SU-DHL-6 (cell line): ENCODE results near the gene AQP2.

ENCODE experiments used
- H2AFZ ChIP-seq: fragments of 200-600 bp; sonication (generic); 2 replicates; pipeline ENCODE4 v1.6.1; 2014; ENCODE audit warnings: low read depth, mild to moderate bottlenecking, moderate library complexity, mixed read lengths, antibody characterized with exemption, low read length; ENCODE audit not compliant: severe bottlenecking
- H3F3A ChIP-seq: fragments of 200-600 bp; shearing (Covaris generic); 2 replicates; pipeline ENCODE4 v1.6.0; 2016; ENCODE audit warnings: antibody characterized with exemption, mild to moderate bottlenecking; ENCODE audit not compliant: insufficient read depth
- H3K27ac ChIP-seq: fragments of 200-600 bp; sonication (generic); 2 replicates; pipeline ENCODE4 v1.5.1; 2016; ENCODE audit warnings: low read depth, mild to moderate bottlenecking, low read length, moderate library complexity, mixed read lengths
- H3K27me3 ChIP-seq: fragments of 200-600 bp; sonication (generic), shearing (Covaris generic); 2 replicates; pipeline ENCODE4 v1.6.0; 2014; ENCODE audit warnings: mild to moderate bottlenecking, low read length
- H3K36me3 ChIP-seq: fragments of 200-600 bp; sonication (generic); 2 replicates; pipeline ENCODE4 v1.6.1; 2014; ENCODE audit warnings: mild to moderate bottlenecking, low read length, mixed read lengths
- H3K4me2 ChIP-seq: fragments of 300-600, 200-600 bp; shearing (Covaris generic), sonication (generic); 2 replicates; pipeline ENCODE4 v1.6.0; 2014; ENCODE audit warnings: low read length, low read depth, mild to moderate bottlenecking; ENCODE audit not compliant: poor library complexity, severe bottlenecking
- H3K4me3 ChIP-seq: fragments of 200-600 bp; sonication (generic); 2 replicates; pipeline ENCODE4 v1.5.1; 2014; ENCODE audit warnings: antibody characterized with exemption, low read length, mild to moderate bottlenecking, mixed read lengths; ENCODE audit not compliant: insufficient read depth, poor library complexity, severe bottlenecking
- H3K79me2 ChIP-seq: fragments of 200-600 bp; sonication (generic); 2 replicates; pipeline ENCODE4 v1.6.1; 2014; ENCODE audit warnings: mild to moderate bottlenecking, low read length, moderate library complexity; ENCODE audit not compliant: insufficient read depth
- H3K9ac ChIP-seq: fragments of 200-600 bp; sonication (generic); 2 replicates; pipeline ENCODE4 v1.7.0; 2014; ENCODE audit warnings: mild to moderate bottlenecking, low read length
- H3K9me2 ChIP-seq: fragments of 200-600 bp; sonication (generic); replicated peaks from 2 replicates; pipeline ENCODE4 v1.6.1; 2014; ENCODE audit warnings: low read length; ENCODE audit not compliant: insufficient read depth
- H3K9me3 ChIP-seq: fragments of 200-600 bp; sonication (generic); 2 replicates; pipeline ENCODE4 v1.6.1; 2014; ENCODE audit warnings: low read length, mixed read lengths; ENCODE audit not compliant: insufficient read depth
- H4K20me1 ChIP-seq: fragments of 200-600 bp; sonication (generic); 2 replicates; pipeline ENCODE4 v1.6.1; 2014; ENCODE audit warnings: low read depth, mild to moderate bottlenecking, antibody characterized with exemption, low read length, moderate library complexity, mixed read lengths
- CTCF ChIP-seq: fragments of 200-600 bp; sonication (generic); IDR thresholded peaks from one replicate; pipeline ENCODE4 v1.5.1; 2017; ENCODE audit warnings: antibody characterized with exemption, mild to moderate bottlenecking, low read length, moderate library complexity; ENCODE audit not compliant: insufficient read depth, poor library complexity, severe bottlenecking
- EZH2phosphoT487 ChIP-seq: fragments of 200-600 bp; sonication (generic), shearing (Covaris generic); conservative IDR thresholded peaks from 2 replicates; pipeline ENCODE4 v1.6.1; 2018; ENCODE audit warnings: mild to moderate bottlenecking, antibody characterized with exemption, low read length, moderate library complexity, mixed read lengths

Gene AQP2

GRCh38 chr12:49978125-49978524 lies 27.6 kb downstream of the AQP2 start:
- H3K9me2 ChIP-seq, result no peaks in the 10 kb centered on the region
- H3K79me2 ChIP-seq, result no peaks in the 10 kb centered on the region
- no peaks in the 10 kb centered on the region for H3K9me3 ChIP-seq
- H3K27ac ChIP-seq, result no peak overlapping the region
- H3K27me3 ChIP-seq, result no peaks in the 10 kb centered on the region
- no peaks in the 10 kb centered on the region for H3F3A ChIP-seq
- H3K36me3 ChIP-seq, result no peaks in the 10 kb centered on the region
- TF ChIP-seq EZH2phosphoT487 (no peak), CTCF (no peak)
- no peaks in the 10 kb centered on the region for H4K20me1 ChIP-seq
- H3K4me2 ChIP-seq, result no peak overlapping the region
- H3K9ac ChIP-seq, result no peak overlapping the region
- H2AFZ ChIP-seq, result no peak overlapping the region
- H3K4me3 ChIP-seq, result no peak overlapping the region

GRCh38 chr12:49979016-49979586 lies 28.6 kb downstream of the AQP2 start:
- TF ChIP-seq EZH2phosphoT487 (no peak), CTCF (no peak)
- Histone ChIP-seq H3K36me3 (no peaks in the 10 kb centered on the region), H3K9me2 (no peaks in the 10 kb centered on the region), H3K9ac (no peak overlapping the region), H3F3A (no peaks in the 10 kb centered on the region), H3K4me2 (no peak overlapping the region), H3K9me3 (no peaks in the 10 kb centered on the region), H3K27me3 (no peaks in the 10 kb centered on the region), H3K27ac (no peak overlapping the region), H3K79me2 (no peaks in the 10 kb centered on the region), H4K20me1 (no peaks in the 10 kb centered on the region), H2AFZ (no peak overlapping the region), H3K4me3 (no peak overlapping the region)

- no peak overlapping the region for H3K4me3 ChIP-seq
- TF ChIP-seq CTCF (no peak), EZH2phosphoT487 (no peak)
These were observed 29.3 kb downstream of the AQP2 start for GRCh38 chr12:49979791-49980190.

More at GRCh38 chr12:49979791-49980190, 29.3 kb downstream of the AQP2 start:
- no peaks in the 10 kb centered on the region for H3F3A ChIP-seq
- H3K27me3 ChIP-seq, result no peaks in the 10 kb centered on the region
- no peaks in the 10 kb centered on the region for H3K79me2 ChIP-seq
- H3K27ac ChIP-seq, result no peak overlapping the region
- no peaks in the 10 kb centered on the region for H3K36me3 ChIP-seq
- no peaks in the 10 kb centered on the region for H3K9me2 ChIP-seq
- H2AFZ ChIP-seq, result no peak overlapping the region
- no peak overlapping the region for H3K4me2 ChIP-seq
- H3K9ac ChIP-seq, result no peak overlapping the region
- no peaks in the 10 kb centered on the region for H3K9me3 ChIP-seq
- H4K20me1 ChIP-seq, result no peaks in the 10 kb centered on the region
